ENCODE results near the gene GPR180.

The GPR180 gene

GRCh38 chr13:94588541-94588940, 13.1 kb upstream of the GPR180 start:
- H3K27ac Mint-ChIP-seq: no peak overlapping the region
- H3K9me3 Mint-ChIP-seq: no peaks in the 10 kb centered on the region
- TF ChIP-seq CTCF (IDR thresholded peaks at IDR 0.05; ENCODE audit: unreplicated experiment in 3 of 3): no peak
- H3K36me3 Mint-ChIP-seq (ENCODE audit: low read depth): peaks cover 56% of the 10 kb centered on the region
- no peak overlapping the region for H3K4me3 Mint-ChIP-seq
- no peaks in the 10 kb centered on the region for H3K4me1 Mint-ChIP-seq
- no peaks in the 10 kb centered on the region for H3K27me3 Mint-ChIP-seq (ENCODE audit: low read depth)

GRCh38 chr13:94590744-94591143, 10.9 kb upstream of the GPR180 start:
- H3K9me3 Mint-ChIP-seq: no peaks in the 10 kb centered on the region
- peaks cover 37% of the 10 kb centered on the region for H3K36me3 Mint-ChIP-seq (ENCODE audit: low read depth)
- H3K4me3 Mint-ChIP-seq: no peak overlapping the region
- TF ChIP-seq CTCF (IDR thresholded peaks at IDR 0.05; ENCODE audit: unreplicated experiment in 3 of 3): no peak
- no peak overlapping the region for H3K27ac Mint-ChIP-seq
- no peaks in the 10 kb centered on the region for H3K27me3 Mint-ChIP-seq (ENCODE audit: low read depth)
- H3K4me1 Mint-ChIP-seq: peaks cover 10% of the 10 kb centered on the region

- Mint-ChIP-seq H3K36me3 (ENCODE audit: low read depth) (peaks cover 9% of the 10 kb centered on the region), H3K4me3 (peak overlapping the region; percentile 91 to 93 (median 92)), H3K4me1 (peaks cover 14% of the 10 kb centered on the region), H3K9me3 (no peaks in the 10 kb centered on the region), H3K27me3 (ENCODE audit: low read depth) (no peaks in the 10 kb centered on the region), H3K27ac (peak overlapping the region; percentile 69 to 95 (median 87))
- no peak for TF ChIP-seq CTCF (IDR thresholded peaks at IDR 0.05; ENCODE audit: unreplicated experiment in 3 of 3)
Measured at GRCh38 chr13:94595001-94595949, 6.4 kb upstream of the GPR180 start.

GRCh38 chr13:94595950-94596574, 5.6 kb upstream of the GPR180 start, which contains the start of gene TGDS:
Gene TGDS, minus strand, starts transcription at chr13:94596152. Its CDS starts 16 bp downstream, at chr13:94596136.
- Mint-ChIP-seq H3K27me3 (ENCODE audit: low read depth) (no peaks in the 10 kb centered on the region), H3K4me3 (peak within 1 kb of the TSS; percentile 91 to 93 (median 92)), H3K27ac (peak within 1 kb of the TSS; percentile 69 to 95 (median 87)), H3K36me3 (ENCODE audit: low read depth) (peaks cover 7% of the 10 kb centered on the region), H3K9me3 (no peaks in the 10 kb centered on the region), H3K4me1 (peaks cover 18% of the 10 kb centered on the region)
- no peak for TF ChIP-seq CTCF (IDR thresholded peaks at IDR 0.05; ENCODE audit: unreplicated experiment in 3 of 3)

GRCh38 chr13:94596575-94596971, 5.1 kb upstream of the GPR180 start:
- H3K4me3 Mint-ChIP-seq: peak overlapping the region; percentile 91 to 93 (median 92)
- H3K4me1 Mint-ChIP-seq: peaks cover 18% of the 10 kb centered on the region
- no peak for TF ChIP-seq CTCF (IDR thresholded peaks at IDR 0.05; ENCODE audit: unreplicated experiment in 3 of 3)
- peak overlapping the region; percentile 69 to 95 (median 87) for H3K27ac Mint-ChIP-seq
- H3K9me3 Mint-ChIP-seq: no peaks in the 10 kb centered on the region
- H3K27me3 Mint-ChIP-seq (ENCODE audit: low read depth): no peaks in the 10 kb centered on the region
- peaks cover 7% of the 10 kb centered on the region for H3K36me3 Mint-ChIP-seq (ENCODE audit: low read depth)

Measured in nephron (organoid).